Tibial artery (tissue), 4 donors: ENCODE data around the gene DR1.

Source experiments
- DNase-seq, 2 donors: peaks; one replicate each; pipeline ENCODE4 v3.0.0-alpha.2; 2019
- H3K27ac ChIP-seq, 2 donors: fragments of 200-600 bp; sonication (generic) in 1 of 2; 1 replicate in 1 of 2; 2 replicates in 1 of 2; pipeline ENCODE4 v1.5.1; 2018 to 2019; ENCODE audit warnings: mild to moderate bottlenecking in 1 of 2
- H3K27me3 ChIP-seq, 2 donors: fragments of 200-600 bp; sonication (generic) in 1 of 2; one replicate each; pipeline versions ENCODE4 v1.5.1 to v1.6.0; 2016 to 2019
- H3K36me3 ChIP-seq, 3 donors: fragments of 200-600 bp; sonication (generic) in 2 of 3; one replicate each; pipeline ENCODE4 v1.5.1; 2016 to 2019; ENCODE audit warnings: mild to moderate bottlenecking in 2 of 3
- H3K4me1 ChIP-seq, 4 donors: fragments of 200-600 bp; sonication (generic) in 2 of 4; 1 replicate in 3 of 4; 2 replicates in 1 of 4; pipeline ENCODE4 v1.5.1; 2016 to 2019
- H3K4me3 ChIP-seq, 2 donors: fragments of 200-600 bp; sonication (generic) in 1 of 2; 1 replicate in 1 of 2; 2 replicates in 1 of 2; pipeline ENCODE4 v1.5.1; 2018 to 2019; ENCODE audit warnings: mild to moderate bottlenecking in 2 of 2
- H3K9me3 ChIP-seq, 3 donors: fragments of 200-600 bp; sonication (generic) in 1 of 3; one replicate each; pipeline ENCODE4 v1.5.1; 2016 to 2019
- CTCF ChIP-seq, 2 experiments: fragments of 200-600 bp in 1 of 2; fragments of 450-650 bp in 1 of 2; IDR thresholded peaks; one replicate each; pipeline ENCODE4 v1.5.1; 2017 to 2019; ENCODE audit warnings: antibody characterized with exemption in 2 of 2, mild to moderate bottlenecking in 1 of 2, moderate library complexity in 1 of 2
- intact Hi-C: fragments of 100-400 bp; cut with DNase I; formaldehyde crosslinking; loops from one replicate; pipeline ENCODE4 v1.15.0; 2023; ENCODE audit warnings: low total_unique reads

DR1 gene

GRCh38 chr1:93416183-93416582 lies 70.5 kb downstream of the DR1 start:
- Histone ChIP-seq H3K9me3 (no peaks in the 10 kb centered on the region), H3K27me3 (no peaks in the 10 kb centered on the region), H3K4me3 (no peak overlapping the region), H3K4me1 (peaks cover 0 to 10% (median 6%) of the 10 kb centered on the region in 4 donors), H3K27ac (no peak overlapping the region), H3K36me3 (no peaks in the 10 kb centered on the region)
- TF ChIP-seq CTCF (IDR thresholded peaks at IDR 0.05), result no peak
- DNase-seq, result no peak
- intact Hi-C loops, result no loop called here
